ENCODE results near the gene ANKRD63. TPM values are rescaled to one million over a fixed set of nuclear protein-coding genes. Genes with fewer than 3 reads are reported as not detected.

The ANKRD63 gene
- total and polyA plus RNA-seq, 10 of the 15 experiments (the other 5 are each of a cell fraction or from before 2014, with no cell fraction given): not detected

DNA sequence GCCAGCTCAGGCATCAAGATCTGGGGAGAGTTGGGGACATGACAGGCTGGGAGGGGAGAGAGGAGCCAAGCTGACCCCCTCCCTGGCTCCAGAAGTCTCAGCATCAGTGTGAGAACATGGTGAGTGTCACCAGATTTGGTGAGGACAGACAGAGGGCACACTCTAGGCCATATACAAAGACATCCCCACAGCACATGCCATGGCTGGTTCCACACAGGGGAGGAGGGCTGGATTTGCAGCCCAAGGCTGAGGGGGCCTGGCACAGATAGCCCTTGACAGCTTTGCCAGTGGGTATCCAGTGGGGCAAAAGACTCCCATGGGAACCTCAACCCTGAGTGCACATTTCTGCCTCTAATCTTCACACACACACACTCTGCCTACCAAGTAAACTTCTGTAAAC, 10.1 kb upstream of the ANKRD63 start:
- ChIA-PET CTCF (interaction anchor here (1.1 kb wide), 1 partner anchor 17 kb away, joined by 3 read pairs; no protein-coding TSS in a partner anchor), RAD21 (ENCODE audit: unreplicated experiment) (no interaction called here), POLR2A (no interaction called here), SMC1A (ENCODE audit: uncharacterized antibody, unreplicated experiment) (interaction anchor here (1.2 kb wide), 1 partner anchor 14 kb away, joined by 3 read pairs; no protein-coding TSS in a partner anchor)
- Histone ChIP-seq H2AFZ (ENCODE audit: control insufficient read depth, low read depth, low read length) (no peak overlapping the region), H3K9ac (ENCODE audit: control insufficient read depth, insufficient read depth, low read length) (no peak overlapping the region), H3K4me3 (no peak overlapping the region), H3K4me2 (ENCODE audit: control insufficient read depth, insufficient read depth) (no peak overlapping the region), H3K4me1 (ENCODE audit: control insufficient read depth, insufficient read depth, low read length) (no peaks in the 10 kb centered on the region), H3K9me3 (replicated peaks; ENCODE audit: control insufficient read depth, insufficient read depth, low read length) (no peaks in the 10 kb centered on the region), H3K36me3 (ENCODE audit: control insufficient read depth in 2 of 2, insufficient read depth in 2 of 2, low read length in 1 of 2) (no peaks in the 10 kb centered on the region), H4K20me1 (ENCODE audit: control insufficient read depth, insufficient read depth) (no peaks in the 10 kb centered on the region), H3K27me3 (replicated peaks in 1 of 2; ENCODE audit: control insufficient read depth in 2 of 2, insufficient read depth in 2 of 2, low read length in 1 of 2) (no peaks in the 10 kb centered on the region; a peak in 2 of 4 replicates), H3K79me2 (ENCODE audit: control insufficient read depth, insufficient read depth, low read length) (no peaks in the 10 kb centered on the region), H3K27ac (ENCODE audit: control insufficient read depth, insufficient read depth) (no peak overlapping the region)
- in situ Hi-C loops (cut with MboI) (no loop called here), intact Hi-C loops (cut with micrococcal nuclease; ENCODE audit: unreplicated experiment) (no loop called here)
- DNase-seq (ENCODE audit: low read depth, low spot score) (no peak), ATAC-seq (no peak), FAIRE-seq (no peak)
- TF ChIP-seq ZSCAN29 (IDR thresholded peaks at IDR 0.05) (no peak), MTA2 (IDR thresholded peaks at IDR 0.05; ENCODE audit: low read depth) (no peak), SP1 (IDR thresholded peaks at IDR 0.05; ENCODE audit: low read depth, low read length) (no peak), POLR2A (IDR thresholded peaks at IDR 0.05; ENCODE audit: low read depth, low read length) (no peak), FOXM1 (IDR thresholded peaks at IDR 0.05; ENCODE audit: low read depth, low read length) (no peak), KLF5 (IDR thresholded peaks at IDR 0.05; ENCODE audit: partially characterized antibody) (no peak), IKZF1 (conservative IDR thresholded peaks at IDR 0.05) (no peak), DPF2 (IDR thresholded peaks at IDR 0.05) (no peak), SREBF2 (IDR thresholded peaks at IDR 0.05; ENCODE audit: low read length) (no peak), ESRRA (IDR thresholded peaks at IDR 0.05; ENCODE audit: low read length) (no peak), HDAC2 (IDR thresholded peaks at IDR 0.05) (no peak), CREB1 (IDR thresholded peaks at IDR 0.05; ENCODE audit: low read depth) (no peak), TCF3 (IDR thresholded peaks at IDR 0.05; ENCODE audit: borderline replicate concordance, insufficient read depth, low read depth, low read length) (no peak), ZZZ3 (IDR thresholded peaks at IDR 0.05; ENCODE audit: control insufficient read depth, insufficient read length, low read depth) (no peak)
- TF ChIP-seq, protein P1, sequence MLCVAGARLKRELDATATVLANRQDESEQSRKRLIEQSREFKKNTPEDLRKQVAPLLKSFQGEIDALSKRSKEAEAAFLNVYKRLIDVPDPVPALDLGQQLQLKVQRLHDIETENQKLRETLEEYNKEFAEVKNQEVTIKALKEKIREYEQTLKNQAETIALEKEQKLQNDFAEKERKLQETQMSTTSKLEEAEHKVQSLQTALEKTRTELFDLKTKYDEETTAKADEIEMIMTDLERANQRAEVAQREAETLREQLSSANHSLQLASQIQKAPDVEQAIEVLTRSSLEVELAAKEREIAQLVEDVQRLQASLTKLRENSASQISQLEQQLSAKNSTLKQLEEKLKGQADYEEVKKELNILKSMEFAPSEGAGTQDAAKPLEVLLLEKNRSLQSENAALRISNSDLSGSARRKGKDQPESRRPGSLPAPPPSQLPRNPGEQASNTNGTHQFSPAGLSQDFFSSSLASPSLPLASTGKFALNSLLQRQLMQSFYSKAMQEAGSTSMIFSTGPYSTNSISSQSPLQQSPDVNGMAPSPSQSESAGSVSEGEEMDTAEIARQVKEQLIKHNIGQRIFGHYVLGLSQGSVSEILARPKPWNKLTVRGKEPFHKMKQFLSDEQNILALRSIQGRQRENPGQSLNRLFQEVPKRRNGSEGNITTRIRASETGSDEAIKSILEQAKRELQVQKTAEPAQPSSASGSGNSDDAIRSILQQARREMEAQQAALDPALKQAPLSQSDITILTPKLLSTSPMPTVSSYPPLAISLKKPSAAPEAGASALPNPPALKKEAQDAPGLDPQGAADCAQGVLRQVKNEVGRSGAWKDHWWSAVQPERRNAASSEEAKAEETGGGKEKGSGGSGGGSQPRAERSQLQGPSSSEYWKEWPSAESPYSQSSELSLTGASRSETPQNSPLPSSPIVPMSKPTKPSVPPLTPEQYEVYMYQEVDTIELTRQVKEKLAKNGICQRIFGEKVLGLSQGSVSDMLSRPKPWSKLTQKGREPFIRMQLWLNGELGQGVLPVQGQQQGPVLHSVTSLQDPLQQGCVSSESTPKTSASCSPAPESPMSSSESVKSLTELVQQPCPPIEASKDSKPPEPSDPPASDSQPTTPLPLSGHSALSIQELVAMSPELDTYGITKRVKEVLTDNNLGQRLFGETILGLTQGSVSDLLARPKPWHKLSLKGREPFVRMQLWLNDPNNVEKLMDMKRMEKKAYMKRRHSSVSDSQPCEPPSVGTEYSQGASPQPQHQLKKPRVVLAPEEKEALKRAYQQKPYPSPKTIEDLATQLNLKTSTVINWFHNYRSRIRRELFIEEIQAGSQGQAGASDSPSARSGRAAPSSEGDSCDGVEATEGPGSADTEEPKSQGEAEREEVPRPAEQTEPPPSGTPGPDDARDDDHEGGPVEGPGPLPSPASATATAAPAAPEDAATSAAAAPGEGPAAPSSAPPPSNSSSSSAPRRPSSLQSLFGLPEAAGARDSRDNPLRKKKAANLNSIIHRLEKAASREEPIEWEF (IDR thresholded peaks at IDR 0.05; ENCODE audit: insufficient replicate concordance, low read depth, low read length): no peak
- TF ChIP-seq, protein P2, sequence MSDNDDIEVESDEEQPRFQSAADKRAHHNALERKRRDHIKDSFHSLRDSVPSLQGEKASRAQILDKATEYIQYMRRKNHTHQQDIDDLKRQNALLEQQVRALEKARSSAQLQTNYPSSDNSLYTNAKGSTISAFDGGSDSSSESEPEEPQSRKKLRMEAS (IDR thresholded peaks at IDR 0.05; ENCODE audit: low read depth, low read length): no peak
- TF ChIP-seq, protein P3, sequence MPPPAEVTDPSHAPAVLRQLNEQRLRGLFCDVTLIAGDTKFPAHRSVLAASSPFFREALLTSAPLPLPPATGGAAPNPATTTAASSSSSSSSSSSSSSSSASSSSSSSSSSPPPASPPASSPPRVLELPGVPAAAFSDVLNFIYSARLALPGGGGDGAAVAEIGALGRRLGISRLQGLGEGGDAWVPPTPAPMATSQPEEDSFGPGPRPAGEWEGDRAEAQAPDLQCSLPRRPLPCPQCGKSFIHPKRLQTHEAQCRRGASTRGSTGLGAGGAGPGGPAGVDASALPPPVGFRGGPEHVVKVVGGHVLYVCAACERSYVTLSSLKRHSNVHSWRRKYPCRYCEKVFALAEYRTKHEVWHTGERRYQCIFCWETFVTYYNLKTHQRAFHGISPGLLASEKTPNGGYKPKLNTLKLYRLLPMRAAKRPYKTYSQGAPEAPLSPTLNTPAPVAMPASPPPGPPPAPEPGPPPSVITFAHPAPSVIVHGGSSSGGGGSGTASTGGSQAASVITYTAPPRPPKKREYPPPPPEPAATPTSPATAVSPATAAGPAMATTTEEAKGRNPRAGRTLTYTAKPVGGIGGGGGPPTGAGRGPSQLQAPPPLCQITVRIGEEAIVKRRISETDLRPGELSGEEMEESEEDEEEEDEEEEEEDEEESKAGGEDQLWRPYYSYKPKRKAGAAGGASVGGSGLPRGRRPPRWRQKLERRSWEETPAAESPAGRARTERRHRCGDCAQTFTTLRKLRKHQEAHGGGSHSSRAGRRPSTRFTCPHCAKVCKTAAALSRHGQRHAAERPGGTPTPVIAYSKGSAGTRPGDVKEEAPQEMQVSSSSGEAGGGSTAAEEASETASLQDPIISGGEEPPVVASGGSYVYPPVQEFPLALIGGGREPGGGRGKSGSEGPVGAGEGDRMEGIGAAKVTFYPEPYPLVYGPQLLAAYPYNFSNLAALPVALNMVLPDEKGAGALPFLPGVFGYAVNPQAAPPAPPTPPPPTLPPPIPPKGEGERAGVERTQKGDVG (CRISPR knock-in tag; IDR thresholded peaks at IDR 0.05): no peak
- BruUV-seq (replicated peaks): no TSS peak

All from GM12878 (cell line).